GM13977 (cell line): ENCODE measurements around the gene PPP4R3B.

Source experiments
- DNase-seq: peaks from one replicate; pipeline ENCODE4 v3.0.0; 2012; ENCODE audit warnings: low spot score
- in situ Hi-C: fragments of 300-500 bp; cut with MboI; formaldehyde crosslinking; loops from one replicate; pipeline ENCODE4 v1.12.0; 2022; ENCODE audit warnings: low sequenced_read_pairs, low pct_unique_long_range_greater_than_20kb, mixed read lengths, inconsistent platforms; ENCODE audit not compliant: unreplicated experiment
- TF ChIP-seq, protein P1 (sequence below): IDR thresholded peaks from 2 replicates; pipeline ENCODE4 v1.5.1; 2012; ENCODE audit warnings: mild to moderate bottlenecking, control low read depth; ENCODE audit not compliant: insufficient read depth; ENCODE audit errors: extremely low read depth, missing control alignments

PPP4R3B gene

DNA sequence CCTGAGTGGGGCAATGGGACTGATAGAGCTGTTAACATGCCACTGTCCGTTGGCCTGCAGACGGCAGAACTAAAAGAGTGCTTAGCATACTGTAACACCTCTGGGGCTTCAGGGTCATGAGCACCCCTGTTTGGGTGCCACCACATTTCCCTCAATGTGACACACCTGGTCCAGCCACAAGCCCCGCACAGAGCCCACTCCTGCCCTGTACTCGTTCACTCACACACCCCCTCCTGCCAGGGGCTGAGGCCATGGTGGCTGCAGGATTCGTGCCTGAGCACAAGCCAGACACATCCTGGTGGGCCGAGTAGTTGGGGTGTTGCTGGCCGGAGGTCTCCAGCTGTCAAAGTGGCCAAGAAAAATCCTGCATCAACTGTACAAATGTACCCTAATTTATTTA is 4.4 kb upstream of the PPP4R3B start:
- TF ChIP-seq, protein P1, sequence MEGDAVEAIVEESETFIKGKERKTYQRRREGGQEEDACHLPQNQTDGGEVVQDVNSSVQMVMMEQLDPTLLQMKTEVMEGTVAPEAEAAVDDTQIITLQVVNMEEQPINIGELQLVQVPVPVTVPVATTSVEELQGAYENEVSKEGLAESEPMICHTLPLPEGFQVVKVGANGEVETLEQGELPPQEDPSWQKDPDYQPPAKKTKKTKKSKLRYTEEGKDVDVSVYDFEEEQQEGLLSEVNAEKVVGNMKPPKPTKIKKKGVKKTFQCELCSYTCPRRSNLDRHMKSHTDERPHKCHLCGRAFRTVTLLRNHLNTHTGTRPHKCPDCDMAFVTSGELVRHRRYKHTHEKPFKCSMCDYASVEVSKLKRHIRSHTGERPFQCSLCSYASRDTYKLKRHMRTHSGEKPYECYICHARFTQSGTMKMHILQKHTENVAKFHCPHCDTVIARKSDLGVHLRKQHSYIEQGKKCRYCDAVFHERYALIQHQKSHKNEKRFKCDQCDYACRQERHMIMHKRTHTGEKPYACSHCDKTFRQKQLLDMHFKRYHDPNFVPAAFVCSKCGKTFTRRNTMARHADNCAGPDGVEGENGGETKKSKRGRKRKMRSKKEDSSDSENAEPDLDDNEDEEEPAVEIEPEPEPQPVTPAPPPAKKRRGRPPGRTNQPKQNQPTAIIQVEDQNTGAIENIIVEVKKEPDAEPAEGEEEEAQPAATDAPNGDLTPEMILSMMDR: no peak
- in situ Hi-C loops: no loop called here
- no peak for DNase-seq

DNA sequence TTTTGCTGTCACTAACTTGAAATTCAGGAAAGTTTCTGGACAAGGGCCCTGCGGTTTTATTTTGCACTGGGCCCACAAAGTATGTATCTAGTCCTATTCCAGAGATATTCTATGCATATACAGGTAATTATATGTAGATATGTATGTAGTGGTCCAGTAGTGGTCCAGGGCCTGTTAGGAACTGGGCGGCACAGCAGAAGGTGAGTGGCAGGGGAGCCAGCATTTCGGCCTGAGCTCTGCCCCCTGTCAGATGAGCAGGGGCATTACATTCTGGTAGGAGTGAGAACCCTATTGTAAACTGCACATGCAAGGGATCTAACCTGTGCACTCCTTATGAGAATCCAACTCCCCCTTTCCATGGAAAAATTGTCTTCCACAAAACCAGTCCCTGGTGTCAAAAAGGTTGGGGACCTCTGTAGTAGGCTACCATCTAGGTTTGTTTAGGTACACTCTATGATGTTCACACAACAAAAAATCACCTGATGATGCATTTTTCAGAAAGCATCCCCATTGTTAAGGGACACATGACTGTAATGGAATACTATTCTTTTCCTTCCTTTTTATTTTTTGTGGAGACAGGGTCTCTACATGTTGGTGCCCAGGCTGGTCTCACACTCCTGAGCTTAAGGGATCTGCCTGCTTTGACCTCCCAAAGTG is 2.8 kb upstream of the PPP4R3B start:
- no peak for DNase-seq
- in situ Hi-C loops: no loop called here
- TF ChIP-seq, protein P1: peak; percentile 54

DNA sequence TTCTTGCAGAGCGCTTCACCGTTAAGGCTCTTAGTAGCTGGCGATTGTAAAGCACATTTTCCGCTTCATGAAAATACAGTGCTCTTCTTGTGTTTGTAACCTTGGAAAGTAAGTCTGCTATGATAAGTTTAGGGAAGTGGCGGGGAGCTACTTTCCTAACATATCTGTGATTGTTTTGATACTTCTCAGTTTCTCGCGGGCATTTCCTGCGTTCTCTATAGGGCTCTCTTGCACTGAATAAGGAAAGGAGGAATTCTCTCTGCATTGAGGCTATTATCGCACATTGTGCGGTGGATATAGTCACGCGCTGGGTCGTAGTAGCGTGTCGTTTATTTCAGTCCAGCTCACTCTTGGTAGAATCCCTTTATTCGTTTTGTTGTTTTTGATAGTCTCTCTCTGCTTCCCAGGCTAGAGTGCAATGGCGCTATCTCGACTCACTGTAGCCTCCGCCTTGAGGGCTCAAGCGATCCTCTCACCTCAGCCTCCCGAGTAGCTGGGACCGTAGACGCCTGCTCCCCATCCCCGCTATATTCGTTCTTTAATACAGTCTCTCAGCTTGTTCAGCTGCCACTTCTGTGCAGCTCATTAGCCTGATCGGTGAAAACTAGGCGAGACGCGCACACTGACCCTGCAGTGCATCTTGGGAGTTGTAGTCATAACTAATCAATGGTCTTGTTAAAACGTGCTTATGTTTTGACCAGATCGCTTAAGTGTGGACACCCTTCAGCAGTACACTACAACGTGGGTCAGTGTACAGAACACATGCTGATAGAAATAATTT is 1.0 kb upstream of the PPP4R3B start:
- DNase-seq: peak; percentile 71
- in situ Hi-C loops: no loop called here
- TF ChIP-seq, protein P1: no peak

DNA sequence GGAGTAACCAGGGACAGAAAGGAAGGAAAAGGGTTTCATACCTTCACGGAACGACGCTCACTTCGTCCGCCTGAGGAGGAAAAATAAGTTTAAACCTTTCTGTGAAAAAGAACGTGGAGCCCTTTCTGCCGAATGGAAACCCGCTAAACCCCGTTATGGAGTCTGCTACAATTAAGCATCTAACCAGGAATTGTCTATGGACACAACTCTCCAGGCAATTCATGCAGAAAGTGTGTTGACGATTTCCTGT is 528 bp upstream of the PPP4R3B start:
- DNase-seq: peak; percentile 10
- in situ Hi-C loops: no loop called here
- TF ChIP-seq, protein P1: no peak

DNA sequence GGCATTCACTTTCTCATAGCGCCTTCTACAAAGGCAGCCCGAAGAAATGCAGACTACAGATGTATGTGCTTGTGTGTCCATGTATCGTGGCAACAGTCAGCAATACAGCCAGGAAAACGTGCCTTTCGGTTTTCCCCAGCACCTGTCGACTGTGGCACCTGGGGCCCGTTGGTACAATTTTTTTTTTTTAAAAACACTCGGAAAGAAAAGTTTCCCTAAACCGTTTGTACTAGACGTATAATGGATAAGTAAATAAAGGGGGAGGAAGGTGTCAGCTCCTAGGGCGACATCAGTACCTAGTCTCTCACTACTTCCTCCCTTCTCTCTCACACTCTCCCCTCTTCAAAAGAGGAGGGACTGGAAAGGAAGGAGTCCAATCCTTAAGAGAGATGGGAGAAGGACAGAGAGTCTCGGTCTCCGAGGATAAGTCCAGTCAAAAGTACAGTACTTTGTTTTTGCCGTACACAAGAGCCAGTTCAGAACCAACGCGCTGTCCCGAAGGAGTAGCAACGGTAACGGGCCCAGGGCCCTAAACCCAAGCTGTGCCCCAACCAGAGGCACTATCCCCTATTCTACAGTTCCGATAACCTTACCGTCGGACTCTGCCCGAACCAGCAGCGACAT is 759 bp downstream of the PPP4R3B start:
- in situ Hi-C loops: no loop called here
- DNase-seq: peak; percentile 31
- TF ChIP-seq, protein P1: no peak

DNA sequence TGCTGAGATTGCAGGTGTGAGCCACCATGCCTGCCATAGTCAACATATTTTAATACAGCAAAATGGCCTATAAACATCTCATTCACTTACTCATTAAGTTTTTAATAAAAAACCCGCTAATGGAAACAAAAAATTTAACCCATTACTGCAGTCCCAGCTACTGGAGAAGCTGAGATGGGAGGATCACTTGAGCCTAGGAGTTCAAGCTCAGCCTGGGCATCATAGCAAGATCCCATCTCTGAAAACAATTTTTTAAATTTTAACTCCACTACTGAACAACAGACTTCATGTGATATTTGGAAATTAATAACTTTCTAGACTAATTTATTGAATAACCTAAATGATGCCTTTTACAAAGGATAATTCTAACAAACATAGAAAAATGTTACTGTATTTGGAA is 5.4 kb downstream of the PPP4R3B start:
- no peak for DNase-seq
- TF ChIP-seq, protein P1: no peak
- in situ Hi-C loops: no loop called here
